Activated T-cell treated with anti-CD3 and anti-CD28 coated beads, Interleukin-2, amount 50 U/mL, for 24 hours (primary cell): ENCODE data around the gene DCAKD.
"Not testable (repeated sequence)": the region's sequence is repeated elsewhere in the genome, so short reads cannot be mapped to it uniquely, and the experiment has no call there.

ENCODE experiments used
- DNase-seq: peaks from one replicate; pipeline ENCODE4 v3.0.0-alpha.2; 2020
- H3K27ac Mint-ChIP-seq: 2 replicates; pipeline ENCODE4 v1.8.0; 2020; ENCODE audit warnings: mild to moderate bottlenecking, mixed read lengths
- H3K27me3 Mint-ChIP-seq: 2 replicates; pipeline ENCODE4 v1.8.0; 2020; ENCODE audit warnings: mixed read lengths
- H3K36me3 Mint-ChIP-seq: 2 replicates; pipeline ENCODE4 v1.8.0; 2020; ENCODE audit warnings: low read depth, mixed read lengths
- H3K4me1 Mint-ChIP-seq: 2 replicates; pipeline ENCODE4 v1.8.0; 2020; ENCODE audit warnings: low read depth, mixed read lengths
- H3K4me3 Mint-ChIP-seq: 2 replicates; pipeline ENCODE4 v1.8.0; 2020; ENCODE audit warnings: mild to moderate bottlenecking, moderate library complexity, mixed read lengths
- H3K9me3 Mint-ChIP-seq: 2 replicates; pipeline ENCODE4 v1.8.0; 2020; ENCODE audit warnings: mixed read lengths

The DCAKD gene

DNA sequence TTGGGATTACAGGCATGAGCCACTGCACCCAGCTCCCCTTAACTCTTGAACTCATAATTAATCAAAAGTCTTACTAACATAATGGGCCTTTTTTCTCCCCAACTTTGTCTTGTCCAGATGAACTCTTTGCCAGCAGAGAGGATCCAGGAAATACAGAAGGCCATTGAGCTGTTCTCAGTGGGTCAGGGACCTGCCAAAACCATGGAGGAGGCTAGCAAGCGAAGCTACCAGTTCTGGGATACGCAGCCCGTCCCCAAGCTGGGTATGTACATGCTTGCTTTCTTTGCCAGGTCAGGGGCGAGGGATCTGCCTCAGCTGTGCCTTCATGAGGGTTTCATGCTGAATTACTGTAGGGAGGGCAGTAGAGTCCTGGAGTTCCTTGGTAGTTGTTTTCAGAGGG lies 35.0 kb upstream of the DCAKD start:
- Mint-ChIP-seq H3K9me3 (no peaks in the 10 kb centered on the region), H3K27ac (no peak overlapping the region), H3K36me3 (peaks cover 89% of the 10 kb centered on the region), H3K27me3 (no peaks in the 10 kb centered on the region), H3K4me3 (no peak overlapping the region), H3K4me1 (peaks cover 1% of the 10 kb centered on the region)
- DNase-seq, result no peak

DNA sequence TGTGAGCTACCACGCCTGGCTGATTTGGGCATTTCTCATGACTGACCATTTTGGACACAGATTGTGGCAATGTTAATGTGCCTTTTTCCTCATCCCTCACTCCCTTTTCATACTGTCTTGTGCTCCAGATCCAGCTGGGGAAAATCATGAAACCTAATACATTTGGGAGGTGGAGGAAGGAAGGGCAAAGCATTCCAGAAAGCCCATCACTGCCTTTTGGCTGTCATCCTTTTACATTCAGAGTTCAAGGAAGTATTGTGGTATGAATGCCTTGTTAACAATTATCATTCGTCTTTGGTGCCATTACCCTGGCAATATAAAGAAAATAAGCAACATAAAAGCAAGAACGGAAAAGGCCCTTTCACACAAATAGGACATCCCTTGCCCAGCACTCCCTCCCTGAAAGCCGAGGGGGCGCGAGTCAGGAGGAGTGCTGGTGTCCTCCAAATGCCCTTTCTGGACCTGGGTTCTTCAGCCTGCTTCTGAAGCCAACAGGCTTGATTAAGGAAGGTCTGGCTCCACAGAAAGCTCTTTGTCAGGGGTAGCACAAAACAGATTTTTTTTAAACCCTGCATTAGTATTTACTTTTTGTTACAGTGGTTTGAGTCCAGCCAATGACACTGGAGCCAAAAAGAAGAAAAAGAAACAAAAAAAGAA lies 29.7 kb upstream of the DCAKD start:
- Mint-ChIP-seq H3K9me3 (no peaks in the 10 kb centered on the region), H3K27ac (no peak overlapping the region), H3K27me3 (no peaks in the 10 kb centered on the region), H3K36me3 (peaks cover 77% of the 10 kb centered on the region), H3K4me1 (peaks cover 19% of the 10 kb centered on the region), H3K4me3 (no peak overlapping the region)
- no peak for DNase-seq

DNA sequence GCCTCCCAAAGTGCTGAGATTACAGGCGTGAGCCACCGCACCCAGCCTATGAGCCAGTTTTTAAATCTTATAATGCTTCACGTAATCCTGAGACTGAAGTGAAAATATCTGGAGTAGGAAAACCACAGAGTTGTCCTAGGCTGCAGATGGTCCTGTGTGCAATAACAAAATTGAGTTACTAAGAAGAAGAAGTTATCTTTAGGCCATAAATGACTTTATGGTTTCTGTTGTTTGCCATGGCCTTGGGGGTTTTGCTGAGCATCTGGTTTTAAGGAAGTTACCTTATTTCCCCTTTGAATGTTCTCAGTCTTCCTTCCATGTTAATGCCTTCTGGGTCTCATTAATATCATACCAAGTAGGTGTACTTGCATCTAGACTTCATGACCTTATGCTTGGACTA lies 26.2 kb upstream of the DCAKD start:
- no peak for DNase-seq
- peak overlapping the region; percentile 73 for H3K27ac Mint-ChIP-seq
- no peak overlapping the region for H3K4me3 Mint-ChIP-seq
- peaks cover 38% of the 10 kb centered on the region for H3K4me1 Mint-ChIP-seq
- peaks cover 83% of the 10 kb centered on the region for H3K36me3 Mint-ChIP-seq
- H3K9me3 Mint-ChIP-seq, result no peaks in the 10 kb centered on the region
- H3K27me3 Mint-ChIP-seq, result no peaks in the 10 kb centered on the region

DNA sequence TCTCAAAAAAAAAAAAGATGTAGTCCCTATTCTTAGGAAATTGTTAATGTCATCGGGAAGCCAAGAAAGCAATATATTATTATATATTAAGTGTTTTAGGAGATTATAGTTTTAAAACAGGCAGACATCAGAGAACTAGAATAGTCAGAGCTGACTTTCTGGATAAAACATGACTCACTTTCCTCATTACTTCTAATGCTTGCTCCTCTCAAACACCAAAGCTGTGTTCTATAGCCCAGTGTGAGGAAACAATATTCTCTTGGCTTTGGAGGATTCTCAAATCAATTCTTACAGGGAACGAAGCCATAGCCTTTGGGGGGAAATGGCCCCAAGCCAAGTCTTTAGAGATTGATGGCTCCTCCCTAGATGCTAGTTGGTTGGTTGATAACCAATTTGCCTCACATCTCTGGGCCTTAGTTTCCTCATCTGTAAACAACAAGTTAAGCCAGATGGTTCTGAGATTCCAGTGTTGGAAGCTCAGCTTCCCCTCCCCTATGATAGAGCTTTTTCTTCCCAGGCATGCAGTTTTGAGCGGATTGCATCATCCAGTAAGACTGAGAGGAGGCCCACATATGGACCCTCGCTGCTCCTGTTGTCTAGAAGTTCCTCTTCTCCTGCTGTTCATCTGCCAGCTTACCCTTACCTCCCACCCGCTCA lies 22.1 kb upstream of the DCAKD start:
- H3K9me3 Mint-ChIP-seq, result no peaks in the 10 kb centered on the region
- DNase-seq, result no peak
- H3K36me3 Mint-ChIP-seq, result peaks cover 80% of the 10 kb centered on the region
- H3K27ac Mint-ChIP-seq, result peak overlapping the region; percentile 14
- H3K4me3 Mint-ChIP-seq, result no peak overlapping the region
- H3K4me1 Mint-ChIP-seq, result peaks cover 52% of the 10 kb centered on the region
- no peaks in the 10 kb centered on the region for H3K27me3 Mint-ChIP-seq

DNA sequence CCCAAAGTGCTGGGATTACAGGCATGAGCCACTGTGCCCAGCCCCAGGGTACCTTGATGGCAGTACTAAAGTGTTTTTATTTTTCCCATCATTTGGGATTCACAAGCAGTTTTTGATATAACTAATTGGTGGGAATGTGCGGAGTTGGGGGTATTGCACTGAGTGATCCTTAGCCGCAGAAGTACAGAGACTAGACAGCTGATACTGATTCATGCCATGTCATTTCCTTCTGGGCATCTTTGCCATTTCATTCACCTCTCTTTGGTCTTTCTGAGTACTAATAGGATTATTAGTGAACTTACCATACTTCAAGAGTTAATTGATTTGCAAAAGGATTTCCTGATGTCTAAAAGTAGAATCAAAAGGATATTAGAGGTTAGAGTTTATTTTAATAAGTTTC lies 19.4 kb upstream of the DCAKD start:
- H3K27ac Mint-ChIP-seq, result peak overlapping the region; percentile 63

DNA sequence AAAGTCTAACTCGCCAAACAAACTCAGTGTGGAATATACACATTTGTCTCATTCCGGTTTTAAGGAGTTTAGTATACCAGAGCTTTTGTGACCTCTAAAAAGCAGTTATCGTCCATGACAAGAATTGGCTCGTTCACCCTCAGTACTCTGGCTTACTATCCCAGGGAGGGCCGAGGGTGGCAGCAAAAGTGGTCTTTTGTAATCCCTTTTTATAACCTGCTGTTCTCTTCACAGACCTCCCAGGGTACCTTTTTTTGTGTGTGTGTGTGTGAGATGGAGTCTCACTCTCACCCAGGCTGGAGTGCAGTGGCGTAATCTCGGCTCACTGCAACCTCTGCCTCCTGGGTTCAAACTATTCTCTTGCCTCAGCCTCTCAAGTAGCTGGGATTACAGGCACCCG lies 18.6 kb upstream of the DCAKD start:
- peaks cover 78% of the 10 kb centered on the region for H3K36me3 Mint-ChIP-seq
- no peak overlapping the region for H3K4me3 Mint-ChIP-seq
- no peaks in the 10 kb centered on the region for H3K27me3 Mint-ChIP-seq
- no peak for DNase-seq
- H3K27ac Mint-ChIP-seq, result peak overlapping the region; percentile 44
- H3K4me1 Mint-ChIP-seq, result peaks cover 47% of the 10 kb centered on the region
- H3K9me3 Mint-ChIP-seq, result no peaks in the 10 kb centered on the region

More for the DNA sequence above, 19.4 kb upstream of the DCAKD start:
- Mint-ChIP-seq H3K4me1 (peaks cover 47% of the 10 kb centered on the region), H3K4me3 (no peak overlapping the region), H3K9me3 (no peaks in the 10 kb centered on the region), H3K27me3 (no peaks in the 10 kb centered on the region), H3K36me3 (peaks cover 80% of the 10 kb centered on the region)
- no peak for DNase-seq

DNA sequence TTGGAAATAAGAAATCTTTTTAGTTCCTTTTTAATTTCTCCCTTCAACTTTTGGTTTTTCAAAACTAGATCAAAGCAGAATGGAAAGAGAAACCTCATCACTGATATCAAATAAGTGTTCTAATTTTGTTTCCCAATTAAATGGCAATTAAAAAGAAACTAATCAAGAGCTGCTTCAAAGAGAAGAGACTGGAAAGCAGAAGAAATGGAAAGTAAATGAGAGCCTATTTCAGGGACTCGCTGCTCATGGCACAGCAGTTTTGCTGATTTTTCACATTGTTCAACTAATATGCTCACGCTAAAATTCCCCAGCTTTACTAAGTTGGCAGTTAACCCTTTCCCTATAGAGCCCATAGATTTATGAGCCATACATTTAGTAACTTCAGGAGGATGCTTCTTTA lies 16.2 kb upstream of the DCAKD start:
- Mint-ChIP-seq H3K27ac (peak overlapping the region; percentile 57), H3K36me3 (peaks cover 74% of the 10 kb centered on the region), H3K4me3 (no peak overlapping the region), H3K4me1 (peaks cover 56% of the 10 kb centered on the region), H3K9me3 (no peaks in the 10 kb centered on the region), H3K27me3 (no peaks in the 10 kb centered on the region)
- no peak for DNase-seq

DNA sequence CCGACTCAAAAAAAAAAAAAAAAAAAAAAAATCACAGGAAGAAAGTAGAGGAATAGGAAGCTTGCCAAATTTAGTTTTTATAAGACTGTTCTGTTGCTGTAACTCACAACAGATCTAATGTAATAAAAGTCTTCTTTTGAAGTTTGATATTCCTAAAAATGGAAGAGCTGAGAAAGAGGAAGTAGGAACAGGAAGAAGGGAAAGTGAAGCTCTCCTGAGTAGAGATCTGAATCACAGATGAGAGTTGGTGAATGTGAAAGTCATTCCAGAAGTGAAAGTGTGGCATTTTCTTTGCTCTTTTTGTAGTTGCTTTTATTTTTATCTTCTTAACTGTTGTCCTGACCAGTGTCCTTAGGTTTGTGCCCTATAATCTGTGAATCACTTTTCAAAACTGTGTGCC lies 11.8 kb upstream of the DCAKD start:
- H3K4me1 Mint-ChIP-seq, result peaks cover 60% of the 10 kb centered on the region
- H3K36me3 Mint-ChIP-seq, result peaks cover 79% of the 10 kb centered on the region
- no peak for DNase-seq
- H3K4me3 Mint-ChIP-seq, result peak overlapping the region; percentile 93
- no peaks in the 10 kb centered on the region for H3K9me3 Mint-ChIP-seq
- H3K27ac Mint-ChIP-seq, result peak overlapping the region; percentile 87
- H3K27me3 Mint-ChIP-seq, result no peaks in the 10 kb centered on the region

DNA sequence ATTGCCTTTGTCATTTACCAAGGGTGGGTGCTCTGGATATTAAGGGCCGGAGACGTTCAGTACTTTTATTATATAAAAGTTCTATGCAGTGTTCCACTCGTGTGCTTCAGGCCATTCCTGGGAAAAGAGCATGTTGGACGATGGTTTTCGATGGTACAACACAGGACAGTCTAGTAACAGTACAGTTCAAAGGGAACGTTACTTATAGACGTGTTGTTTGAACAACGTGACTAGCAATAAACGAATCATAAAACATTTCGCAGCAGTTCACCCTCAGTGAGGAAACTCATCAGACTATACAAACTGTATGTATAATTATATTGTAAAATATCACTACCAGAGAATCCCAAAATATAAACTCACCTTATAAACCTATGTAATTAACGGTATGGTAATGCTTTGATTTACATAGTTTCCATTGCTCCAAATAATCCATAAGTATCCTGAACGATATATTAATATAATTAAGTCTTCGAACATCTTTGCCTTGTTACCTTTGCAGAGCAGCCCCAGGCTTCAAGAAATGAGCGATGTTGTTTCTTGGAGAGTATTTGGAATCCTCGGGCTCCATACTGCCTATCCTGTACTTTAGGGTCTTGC lies 10.3 kb upstream of the DCAKD start:
- no peak for DNase-seq
- Mint-ChIP-seq H3K27ac (peak overlapping the region; percentile 99), H3K4me1 (peaks cover 51% of the 10 kb centered on the region), H3K36me3 (peaks cover 65% of the 10 kb centered on the region), H3K4me3 (peak overlapping the region; percentile 93), H3K27me3 (no peaks in the 10 kb centered on the region), H3K9me3 (no peaks in the 10 kb centered on the region)

DNA sequence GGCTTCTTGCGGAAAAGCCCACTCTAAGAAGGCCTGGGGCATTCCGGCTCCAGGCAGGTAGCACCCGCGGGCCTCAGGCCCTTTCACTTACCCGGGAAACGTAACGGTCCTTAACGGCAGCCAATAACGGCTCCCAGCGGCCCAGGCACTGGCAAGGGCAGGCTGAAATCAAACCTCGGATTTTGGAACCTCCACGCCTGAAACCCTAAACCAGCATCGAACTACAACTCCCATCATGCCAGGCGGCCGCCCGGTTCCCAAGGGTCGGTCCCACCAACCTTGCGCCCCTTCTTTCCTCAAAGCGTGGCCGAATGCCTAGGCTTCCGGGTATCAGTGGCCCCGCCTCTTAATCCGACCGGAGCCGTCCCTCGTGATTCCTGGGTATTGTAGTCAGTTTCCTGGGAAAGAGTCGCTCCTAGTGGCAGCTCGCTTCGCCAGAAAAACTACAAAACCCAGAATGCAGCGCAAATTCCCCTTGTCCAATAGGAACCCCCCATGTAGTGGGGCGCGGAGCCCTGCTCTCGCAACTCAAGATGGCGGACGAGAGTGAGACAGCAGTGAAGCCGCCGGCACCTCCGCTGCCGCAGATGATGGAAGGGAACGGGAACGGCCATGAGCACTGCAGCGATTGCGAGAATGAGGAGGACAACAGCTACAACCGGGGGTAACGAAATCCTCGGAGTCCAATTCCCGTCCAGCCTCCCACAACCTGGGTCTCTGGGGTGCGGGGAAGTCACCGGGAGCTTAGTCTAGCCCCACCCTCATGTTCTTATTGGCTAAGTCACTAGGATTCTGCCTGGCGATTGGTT lies 9.6 kb upstream of the DCAKD start, which contains the start of gene NMT1:
Gene NMT1, plus strand, starts transcription at position 521 of the 809 bp plus-strand sequence. Its CDS starts 13 bp downstream, at position 534.
- DNase-seq, result peak; percentile 95
- peaks cover 52% of the 10 kb centered on the region for H3K4me1 Mint-ChIP-seq
- peak within 1 kb of the TSS; percentile 99 for H3K27ac Mint-ChIP-seq
- H3K9me3 Mint-ChIP-seq, result no peaks in the 10 kb centered on the region
- H3K27me3 Mint-ChIP-seq, result no peaks in the 10 kb centered on the region
- H3K4me3 Mint-ChIP-seq, result peak within 1 kb of the TSS; percentile 93
- H3K36me3 Mint-ChIP-seq, result peaks cover 64% of the 10 kb centered on the region

DNA sequence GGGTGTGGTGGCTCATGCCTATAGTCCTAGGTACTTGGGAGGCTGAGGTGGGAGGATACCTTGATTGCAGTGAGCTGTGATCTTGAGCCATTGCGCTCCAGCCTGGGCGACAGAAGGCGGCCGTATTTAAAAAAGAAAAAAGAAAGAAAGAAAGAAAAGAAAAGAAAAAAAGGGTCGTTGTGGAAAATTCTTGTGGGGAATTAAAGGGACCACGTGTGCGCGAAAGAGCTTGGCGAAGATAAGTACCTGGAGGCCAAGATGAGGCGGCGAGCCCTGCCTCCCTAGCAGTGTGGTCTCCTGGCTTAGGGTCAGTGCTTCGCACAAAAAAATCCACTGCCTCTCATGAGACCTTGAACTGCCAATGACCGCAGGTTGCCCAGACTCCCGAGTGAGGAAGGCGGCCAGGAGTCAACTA lies 9.0 kb upstream of the DCAKD start:
- Mint-ChIP-seq H3K27ac (peak overlapping the region; percentile 99), H3K9me3 (no peaks in the 10 kb centered on the region), H3K4me1 (peaks cover 53% of the 10 kb centered on the region), H3K36me3 (peaks cover 63% of the 10 kb centered on the region), H3K4me3 (peak overlapping the region; percentile 93), H3K27me3 (no peaks in the 10 kb centered on the region)
- no peak for DNase-seq

DNA sequence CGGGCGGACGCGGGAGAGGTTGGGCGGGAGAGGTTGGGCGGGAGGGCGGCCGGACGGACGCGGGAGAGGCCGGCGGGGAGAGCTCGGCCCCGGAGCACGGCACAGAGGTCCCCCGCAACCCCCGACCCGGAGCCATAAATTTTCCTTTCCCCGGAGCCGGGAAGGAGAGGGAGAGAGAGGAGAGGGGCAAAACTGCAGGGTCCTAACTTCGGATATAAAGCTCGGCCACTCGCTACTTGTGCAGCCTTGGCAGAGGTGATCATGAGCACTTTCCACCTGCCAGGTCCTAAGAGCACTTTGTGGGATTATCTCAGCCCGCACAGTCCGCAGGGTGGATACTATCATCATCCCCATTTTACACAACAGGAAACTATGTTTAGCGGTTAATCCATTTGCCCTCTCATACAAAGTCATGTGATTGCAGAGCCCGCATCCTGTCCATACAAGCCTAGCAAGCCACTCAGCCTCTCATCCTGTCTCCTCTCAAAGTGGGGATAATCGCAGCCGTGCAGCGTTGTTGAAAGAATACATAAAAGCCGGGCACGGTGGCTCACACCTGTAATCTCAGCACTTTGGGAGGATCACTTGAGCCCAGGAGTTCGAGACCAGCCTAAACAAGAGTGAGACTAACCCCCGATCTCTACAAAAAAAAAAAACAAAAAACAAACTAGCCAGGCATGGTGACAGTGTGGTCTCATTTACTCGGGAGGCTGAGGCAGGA lies 780 bp upstream of the DCAKD start:
- Mint-ChIP-seq H3K4me3 (peak overlapping the region; percentile 82), H3K27ac (peak overlapping the region; percentile 91), H3K36me3 (peaks cover 34% of the 10 kb centered on the region), H3K9me3 (no peaks in the 10 kb centered on the region), H3K4me1 (peaks cover 50% of the 10 kb centered on the region), H3K27me3 (no peaks in the 10 kb centered on the region)
- DNase-seq, result peak; percentile 61

DNA sequence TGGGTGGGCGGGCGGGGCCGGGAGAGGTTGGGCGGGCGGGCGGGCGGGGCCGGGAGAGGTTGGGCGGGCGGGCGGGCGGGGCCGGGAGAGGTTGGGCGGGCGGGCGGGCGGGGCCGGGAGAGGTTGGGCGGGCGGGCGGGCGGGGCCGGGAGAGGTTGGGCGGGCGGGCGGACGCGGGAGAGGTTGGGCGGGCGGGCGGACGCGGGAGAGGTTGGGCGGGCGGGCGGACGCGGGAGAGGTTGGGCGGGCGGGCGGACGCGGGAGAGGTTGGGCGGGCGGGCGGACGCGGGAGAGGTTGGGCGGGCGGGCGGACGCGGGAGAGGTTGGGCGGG lies 254 bp upstream of the DCAKD start:
- H3K4me3 Mint-ChIP-seq, result peak overlapping the region; percentile 95
- not testable (repeated sequence) for H3K27me3 Mint-ChIP-seq, H3K9me3 Mint-ChIP-seq, DNase-seq, H3K27ac Mint-ChIP-seq
- peaks cover 38% of the 10 kb centered on the region for H3K36me3 Mint-ChIP-seq
- peaks cover 51% of the 10 kb centered on the region for H3K4me1 Mint-ChIP-seq

DNA sequence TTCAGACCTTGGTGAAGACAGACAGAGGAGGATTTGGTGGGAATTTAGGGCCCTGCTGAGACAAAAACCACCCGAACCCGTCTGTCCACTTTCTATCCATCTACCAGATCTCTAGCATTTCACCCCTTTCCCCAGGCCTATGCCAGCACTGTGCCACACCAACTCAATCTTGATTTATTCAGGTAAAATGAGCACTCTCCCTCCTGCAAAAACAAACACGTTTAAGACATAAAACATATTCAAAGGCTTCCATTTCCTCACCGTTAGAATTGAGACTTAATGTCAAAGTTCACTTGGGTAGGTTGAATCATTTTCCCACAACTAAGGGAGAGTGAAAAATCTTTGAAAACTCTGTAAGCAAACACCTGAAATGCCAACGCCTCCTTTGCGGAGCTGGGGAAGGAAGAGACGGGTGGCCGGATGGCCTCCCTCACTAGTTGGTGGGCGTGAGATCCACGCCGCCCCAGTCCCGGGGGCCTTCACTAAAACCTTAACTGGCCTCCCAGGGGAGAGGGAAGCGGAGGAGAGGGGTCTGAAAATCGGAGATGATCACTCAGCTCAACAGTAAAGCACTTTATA lies 862 bp downstream of the DCAKD start:
- Mint-ChIP-seq H3K4me3 (peak overlapping the region; percentile 95), H3K36me3 (peaks cover 40% of the 10 kb centered on the region), H3K9me3 (no peaks in the 10 kb centered on the region), H3K4me1 (peaks cover 51% of the 10 kb centered on the region), H3K27ac (peak overlapping the region; percentile 98), H3K27me3 (no peaks in the 10 kb centered on the region)
- peak; percentile 62 for DNase-seq
